Fibroblast of skin of right quadriceps (primary cell): Measurements from ENCODE around the gene ISCU.
A peak's percentile ranks its signal among the peaks of the same experiment; 100 is the strongest.

Experiments
- DNase-seq: peaks from one replicate; pipeline ENCODE4 v3.0.0-alpha.2; 2013

The ISCU gene

GRCh38 chr12:108592033-108592909, 29.9 kb downstream of the ISCU start:
- no peak for DNase-seq

- no peak for DNase-seq
These were observed 32.0 kb downstream of the ISCU start for GRCh38 chr12:108594323-108594903.

GRCh38 chr12:108594960-108595710, 32.7 kb downstream of the ISCU start:
- DNase-seq, result no peak

- DNase-seq, result no peak
These were observed 33.6 kb downstream of the ISCU start for GRCh38 chr12:108595711-108596647.

- DNase-seq, result no peak
These were observed 34.6 kb downstream of the ISCU start for GRCh38 chr12:108596854-108597558.

- DNase-seq, result peak; percentile 88
These were observed 35.4 kb downstream of the ISCU start, which contains the start of gene TMEM119 for GRCh38 chr12:108597559-108598471. Gene TMEM119, minus strand, starts transcription at chr12:108598084. Its CDS starts 5,701 bp downstream, at chr12:108592383.

GRCh38 chr12:108598553-108599250, 36.3 kb downstream of the ISCU start:
- no peak for DNase-seq

GRCh38 chr12:108599541-108599940, 37.1 kb downstream of the ISCU start:
- no peak for DNase-seq

- DNase-seq, result no peak
These were observed 37.7 kb downstream of the ISCU start for GRCh38 chr12:108599948-108600701.

GRCh38 chr12:108600702-108601007, 38.3 kb downstream of the ISCU start:
- no peak for DNase-seq

GRCh38 chr12:108602209-108602705, 39.9 kb downstream of the ISCU start:
- DNase-seq, result no peak

GRCh38 chr12:108602976-108603704, 40.7 kb downstream of the ISCU start:
- DNase-seq, result no peak

GRCh38 chr12:108603743-108604142, 41.3 kb downstream of the ISCU start:
- DNase-seq, result no peak

- DNase-seq, result no peak
These were observed 42.0 kb downstream of the ISCU start for GRCh38 chr12:108604208-108604941.

- DNase-seq, result no peak
These were observed 42.7 kb downstream of the ISCU start for GRCh38 chr12:108605000-108605689.

GRCh38 chr12:108605690-108606406, 43.5 kb downstream of the ISCU start:
- no peak for DNase-seq
